Stimulated activated naive CD4-positive, alpha-beta T cell (primary cell): ENCODE results near the gene MAOB.
"Not testable (repeated sequence)": the region's sequence is repeated elsewhere in the genome, so short reads cannot be mapped to it uniquely, and the experiment has no call there.

Experiments used
- DNase-seq, 6 experiments: peaks; one replicate each; lab custom pipeline; 2025; lab: John Stamatoyannopoulos, UW

The MAOB gene

DNA sequence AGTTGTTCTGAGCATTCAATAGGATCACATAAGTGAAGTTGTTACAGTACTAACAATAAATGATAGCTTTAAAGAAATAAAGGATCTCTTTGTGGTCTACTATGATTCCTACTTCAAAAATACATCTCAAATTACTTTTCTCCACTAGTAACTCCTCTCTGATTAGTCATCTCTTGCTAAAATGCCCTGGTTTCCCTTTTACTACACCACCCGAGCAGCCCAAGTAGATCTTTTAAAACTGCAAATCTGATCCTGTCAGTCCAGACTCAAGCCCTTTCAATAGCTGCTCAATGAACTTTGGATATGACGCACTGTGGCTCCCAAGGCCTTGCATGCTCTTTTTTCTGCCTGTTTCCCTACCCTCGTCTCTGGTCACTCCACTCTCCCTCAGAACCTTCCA lies 128.6 kb downstream of the MAOB start:
- no peak for DNase-seq

DNA sequence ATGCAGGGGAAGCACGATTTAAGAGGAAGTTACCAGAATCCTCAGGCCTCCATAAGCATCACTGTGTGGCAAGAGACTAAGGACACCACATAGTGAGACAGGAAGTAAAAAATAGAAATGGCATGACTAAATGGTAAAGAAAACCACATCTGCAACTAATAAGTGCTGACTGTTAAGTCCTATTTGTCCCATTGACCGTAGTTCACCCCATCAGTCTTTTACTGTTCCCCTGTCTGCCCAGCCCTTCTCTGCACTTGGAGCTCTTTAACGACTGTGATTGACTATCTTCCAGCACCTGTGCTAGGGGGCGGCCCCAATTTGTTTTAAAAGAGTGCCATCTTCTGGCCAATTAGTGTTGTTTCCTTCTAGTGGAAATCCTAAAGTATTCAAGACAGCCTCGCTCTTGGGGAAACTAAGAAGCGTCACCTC lies 132.0 kb downstream of the MAOB start:
- DNase-seq = peak; percentile 1 to 62 (median 16)

DNA sequence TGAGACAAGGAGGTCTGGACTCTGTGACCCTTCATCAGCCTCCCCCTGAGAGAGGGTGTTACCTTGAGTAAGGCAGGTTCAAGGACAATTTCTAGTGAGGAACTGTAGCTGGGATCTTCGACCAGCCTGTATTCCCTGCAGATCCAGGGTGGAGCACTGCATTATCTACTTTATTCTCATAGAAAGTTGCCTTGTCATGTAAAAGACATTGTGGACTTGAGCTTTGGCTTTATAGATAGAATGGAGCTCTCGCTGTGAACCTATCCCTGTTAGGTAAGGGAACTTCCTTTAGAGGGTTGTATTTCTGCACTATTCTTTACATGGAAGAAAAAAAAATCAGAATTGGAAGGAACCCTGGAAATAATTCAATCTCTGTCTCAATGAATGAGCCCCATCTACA lies 134.8 kb downstream of the MAOB start:
- no peak for DNase-seq

DNA sequence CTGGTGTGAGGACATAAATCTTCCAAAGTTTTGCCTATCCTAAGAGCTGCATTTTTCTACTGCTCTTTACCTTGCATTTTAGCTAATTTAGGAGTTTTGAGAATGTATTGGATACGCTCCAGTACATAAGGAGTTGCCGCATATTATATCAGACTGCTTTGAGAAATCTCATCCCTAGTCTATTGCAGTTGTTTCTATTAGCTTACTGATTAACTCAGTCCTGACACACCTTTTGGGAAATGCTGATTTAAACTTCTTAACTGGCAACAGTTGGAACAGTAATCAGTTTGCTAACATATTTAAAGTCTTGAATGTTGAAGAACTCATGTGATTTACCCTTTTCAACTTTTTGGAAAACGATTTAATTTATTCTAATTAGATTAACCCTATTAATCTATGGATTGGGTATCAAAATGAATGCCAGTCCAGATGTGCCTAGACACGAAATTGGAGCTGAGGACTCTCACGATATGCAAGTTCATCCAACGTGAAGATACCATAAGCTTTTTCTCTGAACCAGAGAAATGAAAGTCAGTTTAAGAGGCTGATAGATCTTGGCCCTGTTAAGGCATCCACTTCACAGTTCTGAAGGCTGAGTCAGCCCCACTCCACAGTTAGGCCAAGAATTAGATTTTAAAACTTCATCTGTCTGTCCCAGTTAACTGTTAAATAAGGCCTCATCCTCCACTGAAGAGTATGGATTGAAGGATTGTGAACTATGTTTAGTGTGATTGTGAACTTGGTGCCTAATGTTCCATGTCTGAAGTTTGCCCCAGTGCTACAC lies 136.1 kb downstream of the MAOB start:
- no peak for DNase-seq

DNA sequence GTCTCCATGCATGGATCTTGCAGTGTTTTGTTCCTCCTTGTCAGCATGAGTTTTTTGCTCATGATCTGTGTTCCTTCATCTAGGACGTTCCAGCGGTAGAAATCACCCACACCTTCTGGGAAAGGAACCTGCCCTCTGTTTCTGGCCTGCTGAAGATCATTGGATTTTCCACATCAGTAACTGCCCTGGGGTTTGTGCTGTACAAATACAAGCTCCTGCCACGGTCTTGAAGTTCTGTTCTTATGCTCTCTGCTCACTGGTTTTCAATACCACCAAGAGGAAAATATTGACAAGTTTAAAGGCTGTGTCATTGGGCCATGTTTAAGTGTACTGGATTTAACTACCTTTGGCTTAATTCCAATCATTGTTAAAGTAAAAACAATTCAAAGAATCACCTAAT lies 138.0 kb downstream of the MAOB start:
- no peak for DNase-seq

DNA sequence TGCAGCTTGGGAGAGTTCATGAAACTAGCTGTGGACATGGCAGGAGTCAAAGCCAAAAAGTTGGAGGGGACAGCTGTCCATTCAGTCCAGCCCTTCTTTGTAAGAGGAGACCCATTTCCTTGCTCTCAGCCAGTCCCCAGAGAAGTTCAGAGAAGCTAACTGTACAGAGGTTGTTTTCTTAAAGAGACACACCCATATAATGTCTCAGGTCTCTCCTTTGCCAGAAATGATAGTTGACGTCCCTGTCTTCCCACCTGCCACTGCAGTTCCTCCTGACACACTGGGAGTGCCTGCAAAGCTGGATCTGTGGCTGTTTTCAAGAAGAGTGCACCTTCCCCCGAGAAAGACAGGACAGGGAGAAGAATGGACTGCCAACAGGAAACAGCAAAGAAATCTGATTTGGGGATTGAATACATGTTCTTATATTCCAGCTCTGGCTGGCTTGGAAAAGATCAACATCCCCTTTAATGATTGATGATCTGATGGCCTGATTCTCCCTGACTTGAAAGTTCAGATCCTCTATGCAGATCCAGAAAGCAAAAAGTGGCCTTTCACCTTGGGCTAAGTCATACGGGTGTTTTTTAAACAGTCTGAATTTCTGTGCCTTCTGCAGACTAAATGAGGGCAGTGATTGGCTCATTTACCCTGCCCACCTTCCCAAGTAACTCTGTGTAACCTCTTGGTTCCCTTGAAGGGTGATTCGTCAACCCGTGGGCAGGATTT lies 139.0 kb downstream of the MAOB start:
- DNase-seq = no peak

DNA sequence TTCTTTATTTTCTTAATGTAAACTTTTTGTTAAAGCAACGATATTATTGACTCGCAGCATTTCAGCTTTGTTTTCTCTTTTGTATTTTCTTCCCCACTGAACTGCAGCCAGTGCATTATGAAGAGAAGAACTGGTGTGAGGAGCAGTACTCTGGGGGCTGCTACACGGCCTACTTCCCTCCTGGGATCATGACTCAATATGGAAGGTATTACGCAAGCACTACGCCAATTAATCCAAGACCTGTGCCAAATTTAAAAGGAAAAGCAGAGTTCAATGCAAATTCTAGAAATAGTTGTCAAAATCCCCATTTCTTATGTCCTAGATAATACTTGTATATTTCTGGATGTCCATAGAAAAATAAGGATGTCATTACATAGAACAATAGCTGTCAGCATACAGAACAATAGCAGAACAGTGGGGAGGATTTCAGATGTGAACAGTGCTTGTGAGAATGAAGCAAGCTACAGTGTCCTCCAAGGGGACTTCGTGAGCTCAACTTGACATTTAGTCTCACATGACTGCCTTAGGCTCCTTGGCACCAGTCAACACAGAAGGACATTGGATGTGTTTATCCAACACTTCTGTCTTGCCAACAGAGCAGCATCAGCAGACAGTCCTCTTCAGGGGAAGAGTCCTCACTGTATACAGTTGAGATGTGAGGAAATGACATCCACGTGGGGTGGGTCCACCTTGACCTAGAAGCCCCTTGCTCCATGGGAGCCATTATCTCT lies 140.2 kb downstream of the MAOB start:
- no peak for DNase-seq

DNA sequence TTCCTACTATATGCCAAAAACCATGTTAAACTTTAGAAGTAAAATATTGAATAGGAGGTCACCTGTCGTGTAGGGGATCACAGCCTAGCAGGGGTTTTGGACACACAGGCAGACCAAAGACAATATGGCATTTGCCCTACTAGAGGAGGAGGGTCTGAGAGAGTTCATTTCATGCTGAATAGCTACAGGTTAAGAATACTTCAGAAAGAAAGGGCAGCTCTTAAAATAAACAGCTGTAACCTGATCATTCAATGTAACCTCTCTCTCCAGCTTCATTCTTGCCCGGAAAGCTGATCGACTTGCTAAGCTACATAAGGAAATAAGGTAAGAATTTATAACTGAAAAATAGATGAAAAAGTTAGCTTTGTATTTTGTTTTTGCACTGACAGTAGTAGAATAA lies 146.3 kb downstream of the MAOB start:
- no peak for DNase-seq

DNA sequence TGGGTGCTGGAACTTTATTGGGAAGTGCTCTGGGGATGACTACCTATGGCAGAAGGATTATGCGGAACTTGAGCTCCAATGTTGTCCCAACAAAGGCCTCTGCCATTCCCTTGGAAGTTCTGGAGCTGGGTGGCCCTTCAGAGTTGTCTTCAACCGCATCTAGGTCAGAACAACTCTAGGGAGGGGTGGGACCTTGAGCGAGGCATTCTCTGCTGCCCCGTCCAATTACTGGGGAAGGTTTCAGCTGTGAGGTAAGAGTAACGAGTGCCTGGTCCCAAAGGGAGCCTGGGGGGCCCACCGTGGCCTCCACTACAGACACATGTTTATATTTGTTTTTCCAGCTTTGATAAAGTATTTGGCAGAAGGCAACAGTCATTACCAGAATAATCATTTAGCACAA lies 146.7 kb downstream of the MAOB start:
- DNase-seq = no peak

DNA sequence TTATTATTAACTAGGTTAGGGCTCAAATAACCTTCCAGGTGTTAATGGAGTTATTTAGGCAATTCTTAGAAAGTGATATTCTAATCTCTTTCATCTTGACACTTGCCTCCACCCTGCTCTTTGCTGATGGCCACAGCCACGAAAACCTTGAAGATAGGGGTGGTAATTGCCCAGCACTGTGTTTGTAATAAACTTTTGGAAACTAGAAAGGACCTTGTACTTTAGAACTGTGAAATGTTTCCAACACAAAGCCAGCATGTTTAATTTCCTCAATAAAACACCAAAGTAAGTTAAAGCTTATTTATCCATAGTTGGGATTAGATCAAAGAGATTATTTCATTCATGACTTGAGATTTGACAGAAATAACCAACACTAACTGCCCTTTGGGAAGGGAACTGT lies 147.8 kb downstream of the MAOB start:
- no peak for DNase-seq

DNA sequence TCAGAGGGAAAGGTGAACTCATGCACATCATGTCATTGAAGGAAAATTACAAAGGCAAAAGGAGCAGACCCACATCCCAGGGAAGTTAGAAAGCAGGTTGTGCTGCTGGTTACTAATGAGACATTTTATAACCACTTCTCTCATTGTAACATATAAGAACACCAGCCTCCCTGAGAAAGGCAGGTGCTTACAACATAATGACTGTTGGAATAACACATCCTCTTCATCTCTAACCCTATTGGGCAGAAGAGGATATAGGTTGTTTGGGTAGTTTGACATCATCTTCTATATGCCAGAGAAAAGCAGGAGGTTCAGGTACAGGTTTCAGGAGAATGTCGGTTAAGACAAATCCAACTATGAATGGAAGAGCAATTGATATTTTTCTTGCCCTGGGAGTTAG lies 148.6 kb downstream of the MAOB start:
- no peak for DNase-seq

DNA sequence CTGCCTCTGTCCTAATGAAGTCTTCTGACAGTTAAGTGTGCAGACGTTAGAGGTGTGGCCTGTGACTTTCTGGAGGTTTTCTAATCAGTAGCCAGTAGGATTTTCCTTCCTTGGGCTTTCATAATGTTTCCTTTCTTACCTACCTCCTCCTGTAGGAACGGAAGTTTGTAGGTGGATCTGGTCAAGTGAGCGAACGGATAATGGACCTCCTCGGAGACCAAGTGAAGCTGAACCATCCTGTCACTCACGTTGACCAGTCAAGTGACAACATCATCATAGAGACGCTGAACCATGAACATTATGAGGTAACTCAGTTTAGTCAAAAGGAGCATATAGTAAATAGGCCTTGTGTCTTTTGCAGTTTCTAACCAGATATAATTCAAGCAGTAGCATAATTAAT lies 151.2 kb downstream of the MAOB start:
- DNase-seq = no peak

DNA sequence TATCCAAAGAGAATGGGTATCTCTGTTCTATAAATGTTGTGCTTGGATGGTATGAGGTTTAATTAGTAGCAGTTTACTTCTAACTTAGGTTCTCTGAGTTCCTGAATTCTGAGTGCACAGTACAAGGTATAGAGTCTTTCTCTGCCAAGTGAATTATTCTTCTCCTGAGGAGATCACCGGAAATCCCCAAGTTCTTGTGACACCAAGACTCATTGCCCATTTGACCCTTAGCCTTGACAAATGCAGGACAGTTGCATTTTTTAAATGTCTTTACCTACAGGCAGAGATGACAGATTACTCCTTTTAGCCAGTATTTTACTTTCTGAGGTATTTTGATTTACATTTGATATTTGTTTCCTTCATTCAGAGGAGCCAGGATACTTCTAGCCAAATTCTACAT lies 153.3 kb downstream of the MAOB start:
- no peak for DNase-seq

DNA sequence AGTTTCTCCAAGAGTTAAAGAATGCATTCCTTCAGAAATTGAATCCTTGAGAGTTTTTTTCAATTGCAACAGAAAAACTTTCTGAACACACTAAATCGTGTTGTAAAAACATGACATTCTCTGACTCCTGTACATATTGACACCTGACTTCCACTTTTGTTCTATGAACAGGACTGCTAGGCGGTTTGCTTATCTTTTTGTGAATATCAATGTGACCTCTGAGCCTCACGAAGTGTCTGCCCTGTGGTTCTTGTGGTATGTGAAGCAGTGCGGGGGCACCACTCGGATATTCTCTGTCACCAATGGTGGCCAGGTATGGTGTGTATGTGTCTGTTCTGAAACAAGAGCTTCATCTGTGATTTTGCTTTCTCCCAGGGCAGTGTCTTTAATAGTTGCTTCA lies 154.2 kb downstream of the MAOB start:
- no peak for DNase-seq

DNA sequence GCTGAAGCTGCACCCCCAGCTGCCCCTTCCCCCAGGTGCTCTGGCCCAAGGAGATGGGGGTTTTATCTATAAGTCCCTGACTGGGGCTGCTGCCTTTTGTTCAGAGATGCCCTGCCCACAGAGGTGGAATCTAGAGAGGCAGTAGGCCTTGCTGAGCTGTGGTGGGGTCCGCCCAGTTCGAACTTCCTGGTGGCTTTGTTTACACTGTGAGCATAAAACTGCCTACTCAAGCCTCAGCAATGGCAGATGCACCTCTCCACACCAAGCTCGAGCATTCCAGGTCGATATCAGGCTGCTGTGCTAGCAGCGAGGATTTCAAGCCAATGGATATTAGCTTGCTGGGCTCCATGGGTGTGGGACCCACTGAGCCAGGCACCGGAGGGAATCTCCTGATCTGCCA lies 155.0 kb downstream of the MAOB start:
- DNase-seq = not testable (repeated sequence)

DNA sequence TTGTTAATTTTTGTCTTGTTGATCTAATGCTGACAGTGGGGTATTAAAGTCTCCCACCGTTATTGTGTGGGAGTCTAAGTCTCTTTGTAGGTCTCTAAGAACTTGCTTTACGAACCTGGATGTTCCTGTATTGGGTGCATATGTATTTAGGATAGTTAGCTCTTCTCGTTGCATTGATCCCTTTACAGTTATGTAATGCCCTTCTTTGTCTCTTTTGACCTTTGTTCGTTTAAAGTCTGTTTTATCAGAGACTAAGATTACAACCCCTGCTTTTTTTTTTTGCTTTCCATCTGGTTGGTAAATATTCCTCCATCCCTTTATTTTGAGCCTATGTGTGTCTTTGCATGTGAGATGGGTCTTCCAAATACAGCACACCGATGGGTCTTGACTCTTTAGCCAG lies 157.0 kb downstream of the MAOB start:
- DNase-seq = not testable (repeated sequence)

DNA sequence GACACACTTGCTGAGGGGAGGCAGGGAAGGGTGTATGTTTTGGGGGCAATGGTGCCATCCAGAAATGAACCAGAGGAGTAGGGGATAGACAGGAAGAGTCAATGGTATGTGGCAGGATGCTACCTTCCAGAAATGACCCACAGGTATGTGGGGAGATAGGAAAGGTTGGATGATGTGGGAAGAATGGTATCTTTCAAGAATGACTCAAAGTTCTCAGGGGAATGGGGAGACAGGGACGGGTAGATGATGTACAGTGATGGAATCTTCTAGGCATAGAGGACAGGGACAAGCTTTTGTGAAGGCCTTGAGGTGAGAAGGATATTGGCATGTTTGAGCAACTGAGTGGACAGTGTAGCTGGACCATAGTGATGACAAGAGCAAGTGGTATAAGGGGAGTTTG lies 161.3 kb downstream of the MAOB start:
- no peak for DNase-seq

DNA sequence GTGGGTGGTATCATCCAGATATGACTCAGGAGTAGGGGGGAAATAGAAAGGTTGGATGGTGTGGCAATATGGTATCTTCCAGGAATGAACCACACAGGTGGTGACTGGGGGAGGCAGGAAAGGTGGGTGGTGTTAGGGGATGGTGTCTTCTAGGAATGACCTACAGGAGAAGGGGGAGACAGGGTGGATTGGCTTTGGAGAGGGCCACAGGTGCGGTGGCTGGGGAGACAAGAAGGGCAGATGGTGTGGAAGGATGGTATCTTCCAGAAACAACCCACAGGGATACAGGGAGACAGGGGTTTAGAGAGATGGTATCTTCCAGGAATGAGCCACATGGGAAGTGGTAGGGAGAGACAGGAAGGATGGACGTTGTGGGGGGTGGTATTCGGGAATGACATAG lies 162.2 kb downstream of the MAOB start:
- no peak for DNase-seq

DNA sequence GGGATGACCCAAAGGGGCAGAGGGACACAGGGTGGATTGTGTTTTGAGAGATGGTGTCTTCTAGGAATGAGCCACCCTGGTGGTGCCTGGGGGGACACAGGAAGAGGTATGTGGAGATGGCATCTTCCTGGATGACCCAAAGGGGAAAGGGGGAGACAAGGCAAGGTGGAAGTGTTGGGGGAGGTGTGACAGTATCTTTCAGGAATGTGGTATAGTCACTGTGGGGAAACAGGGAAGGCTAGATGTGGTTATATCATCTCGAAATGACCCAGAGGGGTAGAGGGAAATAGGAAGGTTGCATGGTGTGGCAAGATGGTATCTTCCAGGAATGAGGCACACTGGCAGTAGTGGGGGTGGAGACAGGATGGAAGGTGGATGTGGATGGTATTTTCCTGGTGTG lies 163.3 kb downstream of the MAOB start:
- no peak for DNase-seq

DNA sequence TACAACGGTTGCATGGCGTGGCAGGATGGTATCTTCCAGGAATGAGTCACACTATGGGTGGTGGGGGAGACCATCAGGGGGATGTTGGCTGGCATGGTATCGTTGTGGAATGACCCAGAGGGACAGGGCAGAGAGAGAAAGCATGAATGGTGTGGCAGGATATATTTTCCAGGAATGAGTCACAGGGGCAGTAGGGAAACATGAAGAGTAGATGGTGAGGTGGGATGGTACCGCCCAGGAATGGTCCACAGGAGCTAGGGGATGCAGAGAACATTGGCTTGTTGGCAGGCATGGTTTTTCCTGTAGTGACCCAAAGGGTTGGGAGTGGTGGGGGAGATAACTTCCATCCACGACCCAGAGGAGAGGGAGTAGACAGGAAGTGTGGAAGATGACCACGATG lies 163.7 kb downstream of the MAOB start:
- no peak for DNase-seq

DNA sequence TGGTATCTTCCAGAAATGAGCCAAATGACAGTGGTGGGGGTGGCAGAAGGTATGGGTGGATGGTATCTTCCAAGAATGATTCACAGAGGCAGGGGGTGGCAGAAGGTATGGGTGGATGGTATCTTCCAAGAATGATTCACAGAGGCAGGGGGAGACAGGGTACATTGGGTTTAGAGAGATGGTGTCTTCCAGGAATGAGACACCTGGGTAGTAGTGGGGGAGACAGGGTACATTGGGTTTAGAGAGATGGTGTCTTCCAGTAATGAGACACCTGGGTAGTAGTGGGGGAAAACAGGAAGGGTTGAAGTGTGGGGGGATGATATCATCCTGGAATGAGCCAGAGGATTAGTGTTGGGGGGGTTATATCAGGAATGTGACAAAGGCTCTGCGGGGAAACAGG lies 164.2 kb downstream of the MAOB start:
- DNase-seq = no peak

DNA sequence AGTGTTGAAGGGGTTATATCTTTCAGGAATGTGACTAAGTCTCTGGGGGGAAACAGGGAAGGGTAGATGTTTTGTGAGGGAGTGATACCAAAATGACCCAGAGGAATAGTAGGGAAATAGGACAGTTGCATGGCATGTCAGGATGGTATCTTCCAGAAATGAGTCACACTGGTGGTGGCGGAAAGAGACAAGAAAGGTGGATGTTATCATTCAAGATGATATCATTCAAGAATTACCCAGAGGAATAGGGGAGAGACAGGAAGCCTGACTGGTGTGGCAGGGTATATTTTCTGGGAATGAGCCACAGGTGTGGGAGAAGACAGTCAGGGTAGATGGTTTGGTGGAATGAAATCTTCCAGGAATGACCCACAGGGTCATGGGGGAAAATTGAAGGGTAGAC lies 165.1 kb downstream of the MAOB start:
- DNase-seq = no peak

DNA sequence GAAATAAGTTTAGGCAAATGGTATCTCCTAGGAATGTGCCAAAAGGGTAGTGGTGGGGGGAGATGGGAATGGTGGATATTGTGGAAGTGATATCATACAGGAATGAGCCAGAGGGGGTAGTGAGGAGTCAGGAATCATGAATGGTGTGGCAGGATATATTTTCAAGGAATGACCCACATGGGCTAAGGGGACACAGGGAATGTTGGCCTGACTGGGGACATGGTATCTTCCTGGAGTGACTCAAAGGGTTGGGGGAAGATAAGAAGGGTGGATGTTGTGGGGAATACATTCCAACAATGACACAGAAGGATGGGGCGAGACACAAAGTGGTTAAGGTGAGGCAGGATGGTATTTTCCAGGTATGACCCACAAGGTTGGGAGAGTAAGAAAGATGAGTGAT lies 165.6 kb downstream of the MAOB start:
- DNase-seq = no peak
